B cell (primary cell): ENCODE results near the gene LILRB4. TPM values are rescaled to one million over a fixed set of nuclear protein-coding genes. Genes with fewer than 3 reads are reported as not detected.
"Not testable (repeated sequence)": the region's sequence is repeated elsewhere in the genome, so short reads cannot be mapped to it uniquely, and the experiment has no call there.

Source experiments
- ATAC-seq: fragments of 200-7000 bp; cut with Tn5 transposase; one replicate; pipeline ENCODE4 v1.10.0; 2021; ENCODE audit warnings: low read depth, mild to moderate bottlenecking, moderate number of reproducible peaks, moderate library complexity
- CTCF ChIA-PET: fragments of 350-600 bp; sonication (Branson Sonifier 250); formaldehyde crosslinking; loops from one replicate; lab custom pipeline; 2021; ENCODE audit warnings: antibody characterized with exemption, inconsistent platforms; lab: Charles Lee
- POLR2A ChIA-PET: fragments of 350-600 bp; sonication (Branson Sonifier 250); formaldehyde crosslinking; loops from one replicate; lab custom pipeline; 2021; ENCODE audit warnings: antibody characterized with exemption; lab: Charles Lee
- DNase-seq: peaks from one replicate; pipeline ENCODE4 v3.0.0; 2013
- H2AFZ ChIP-seq: 2 replicates; pipeline ENCODE4 v1.6.1; 2012; ENCODE audit warnings: mild to moderate bottlenecking, low read depth, low read length; ENCODE audit not compliant: insufficient read depth, poor library complexity, severe bottlenecking
- H3K27ac ChIP-seq, 2 donors: 1 replicate in 1 of 2; 2 replicates in 1 of 2; pipeline ENCODE4 v1.5.1; 2012 to 2013; ENCODE audit warnings: low read length in 2 of 2, mild to moderate bottlenecking in 2 of 2, moderate library complexity in 1 of 2
- H3K27me3 ChIP-seq, 4 experiments: fragments of 200-600 bp in 1 of 4; sonication (generic) in 1 of 4; replicated peaks in 1 of 4; 1 replicate in 2 of 4; 2 replicates in 2 of 4; pipeline versions ENCODE4 v1.6.1 to v1.7.0; 2013 to 2016; ENCODE audit warnings: low read length in 3 of 4, mild to moderate bottlenecking in 2 of 4, mixed read lengths in 1 of 4, moderate library complexity in 1 of 4; ENCODE audit not compliant: insufficient read depth in 4 of 4, control insufficient read depth in 3 of 4; ENCODE audit errors: control extremely low read depth in 1 of 4
- H3K36me3 ChIP-seq, 2 experiments: replicated peaks in 1 of 2; 1 replicate in 1 of 2; 2 replicates in 1 of 2; pipeline versions ENCODE4 v1.6.1 to v1.7.1; 2013; ENCODE audit warnings: low read length in 1 of 2; ENCODE audit not compliant: insufficient read depth in 2 of 2, control insufficient read depth in 1 of 2; ENCODE audit errors: control extremely low read depth in 1 of 2, extremely low read depth in 1 of 2
- H3K4me1 ChIP-seq, 2 donors: fragments of 200-600 bp in 1 of 2; sonication (generic) in 1 of 2; 1 replicate in 1 of 2; 2 replicates in 1 of 2; pipeline versions ENCODE4 v1.5.1 to v1.6.1; 2013 to 2017; ENCODE audit warnings: low read length in 2 of 2; ENCODE audit not compliant: control insufficient read depth in 2 of 2, insufficient read depth in 2 of 2
- H3K4me2 ChIP-seq: replicated peaks from 2 replicates; pipeline ENCODE3; 2012; ENCODE audit warnings: mild to moderate bottlenecking, low read depth, low read length; ENCODE audit not compliant: poor library complexity, severe bottlenecking
- H3K4me3 ChIP-seq, 5 experiments: fragments of 200-600 bp in 1 of 5; sonication (generic) in 1 of 5; 1 replicate in 3 of 5; 2 replicates in 2 of 5; pipeline versions ENCODE4 v1.5.1 to v1.7.0; 2011 to 2016; ENCODE audit warnings: low read length in 4 of 5, mild to moderate bottlenecking in 4 of 5, low read depth in 2 of 5, control low read depth in 1 of 5, moderate library complexity in 1 of 5; ENCODE audit not compliant: insufficient read depth in 1 of 5; ENCODE audit errors: control extremely low read depth in 1 of 5, extremely low read depth in 1 of 5
- H3K79me2 ChIP-seq: fragments of 200-600 bp; sonication (generic); one replicate; pipeline ENCODE4 v1.6.0; 2016; ENCODE audit warnings: low read length; ENCODE audit not compliant: control insufficient read depth, insufficient read depth
- H3K9ac ChIP-seq: fragments of 200-600 bp; sonication (generic); 2 replicates; pipeline ENCODE4 v1.6.1; 2017; ENCODE audit warnings: mild to moderate bottlenecking, low read length, moderate library complexity
- H3K9me3 ChIP-seq, 3 donors: one replicate each; pipeline versions ENCODE4 v1.6.1 to v1.7.1; 2013; ENCODE audit warnings: low read length in 2 of 3; ENCODE audit not compliant: control insufficient read depth in 2 of 3, insufficient read depth in 1 of 3; ENCODE audit errors: control extremely low read depth in 1 of 3
- H4K20me1 ChIP-seq: 2 replicates; pipeline ENCODE4 v1.6.0; 2012; ENCODE audit warnings: mild to moderate bottlenecking, low read length; ENCODE audit not compliant: insufficient read depth, control insufficient read depth, poor library complexity, severe bottlenecking
- H3K27ac Mint-ChIP-seq: one replicate; pipeline ENCODE4 v1.8.0; 2021; ENCODE audit warnings: mixed read lengths
- H3K27me3 Mint-ChIP-seq: one replicate; pipeline ENCODE4 v1.8.0; 2021; ENCODE audit warnings: mixed read lengths
- H3K4me1 Mint-ChIP-seq: one replicate; pipeline ENCODE4 v1.8.0; 2021; ENCODE audit warnings: mixed read lengths
- H3K4me3 Mint-ChIP-seq: one replicate; pipeline ENCODE4 v1.8.0; 2021; ENCODE audit warnings: mixed read lengths
- H3K9me3 Mint-ChIP-seq: one replicate; pipeline ENCODE4 v1.8.0; 2022; ENCODE audit warnings: mixed read lengths; ENCODE audit not compliant: insufficient read depth
- CTCF ChIP-seq: fragments of 200-600 bp; IDR thresholded peaks from one replicate; pipeline ENCODE4 v1.8.0; 2022; ENCODE audit warnings: antibody characterized with exemption, mild to moderate bottlenecking
- EZH2 ChIP-seq: IDR thresholded peaks from 2 replicates; pipeline ENCODE4 v1.6.1; 2012; ENCODE audit warnings: borderline replicate concordance, low read depth, mild to moderate bottlenecking, moderate library complexity, low read length; ENCODE audit not compliant: insufficient read depth, poor library complexity, severe bottlenecking
- WGBS: methylation state at CpG from one replicate; pipeline ENCODE4 v1.1.5; 2013; ENCODE audit warnings: missing lambda C conversion rate; ENCODE audit not compliant: insufficient coverage; 5-methylcytosine and 5-hydroxymethylcytosine counted together
- intact Hi-C: fragments of 100-400 bp; cut with micrococcal nuclease; formaldehyde crosslinking; loops from one replicate; pipeline ENCODE4 v1.10.0; 2022
- polyA plus RNA-seq: library from polyadenylated mRNA; depleted of rRNA; stranded (reverse); fragments of >200 nt; gene quantifications from 2 replicates; pipeline ENCODE4 v1.2.3, GENCODE V29; 2012
- total RNA-seq, 2 donors: library from RNA; stranded (reverse); fragments of 120-200 nt in 1 of 2; gene quantifications; 1 replicate in 1 of 2; 2 replicates in 1 of 2; pipeline versions ENCODE4 v1.2.3 to v1.2.4, GENCODE V29; 2013 to 2022

LILRB4 gene
- total and polyA plus RNA-seq, 2 donors (not counting 1 experiment from before 2014, with no cell fraction given): 1.1 to 2.8 TPM

DNA sequence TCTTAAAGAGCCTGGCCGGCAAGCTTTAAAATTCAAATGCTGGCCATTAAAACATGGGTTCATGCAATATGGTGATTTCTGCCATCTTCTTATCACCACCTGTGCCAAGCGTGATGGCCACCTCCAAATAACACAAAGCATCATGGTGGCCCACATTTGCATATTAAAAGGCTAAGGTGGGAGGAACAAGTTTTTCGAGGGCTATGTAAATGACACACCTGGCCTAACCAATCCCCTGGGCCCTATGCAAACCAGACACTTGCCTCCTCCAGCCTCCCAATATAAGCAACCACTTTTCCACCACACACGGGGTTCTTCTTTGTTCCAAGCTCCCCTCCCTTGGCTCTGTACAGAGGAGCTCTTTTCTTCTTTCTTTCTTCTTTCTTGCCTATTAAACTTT, 14.4 kb downstream of the LILRB4 start:
- Histone ChIP-seq H3K4me1 (no peaks in the 10 kb centered on the region), H3K4me3 (no peak overlapping the region), H4K20me1 (no peaks in the 10 kb centered on the region), H3K27ac (no peak overlapping the region), H3K27me3 (peaks cover 0 to 5% (median 0%) of the 10 kb centered on the region in 4 experiments), H3K4me2 (no peak overlapping the region), H3K9me3 (no peaks in the 10 kb centered on the region), H2AFZ (no peak overlapping the region), H3K36me3 (no peaks in the 10 kb centered on the region), H3K9ac (no peak overlapping the region), H3K79me2 (no peaks in the 10 kb centered on the region)
- intact Hi-C loops: no loop called here
- ATAC-seq: no peak
- 42% methylated on average over 1 of the region's 4 CpGs for WGBS
- Mint-ChIP-seq H3K4me1 (no peaks in the 10 kb centered on the region), H3K27me3 (peaks cover 13% of the 10 kb centered on the region), H3K4me3 (no peak overlapping the region), H3K9me3 (no peaks in the 10 kb centered on the region), H3K27ac (no peak overlapping the region)
- no peak for TF ChIP-seq EZH2
- no peak for TF ChIP-seq CTCF
- ChIA-PET POLR2A (interaction anchor here (0.7 kb wide), 1 partner anchor 1180 kb away, joined by 4 read pairs; no protein-coding TSS in a partner anchor), CTCF (interaction anchor here (0.6 to 13.0 kb wide), 7 partner anchors 12 to 321 kb away, joined by 3 to 246 read pairs (median 3); partner anchors contain the start of gene LILRA2)
- no peak for DNase-seq

GRCh38 chr19:54681596-54681995, 18.8 kb downstream of the LILRB4 start:
- POLR2A ChIA-PET, H3K9ac ChIP-seq, H3K4me3 Mint-ChIP-seq, H3K36me3 ChIP-seq, H3K27ac ChIP-seq, intact Hi-C loops, DNase-seq, H3K4me1 Mint-ChIP-seq, H3K79me2 ChIP-seq, H3K9me3 Mint-ChIP-seq, ATAC-seq, H4K20me1 ChIP-seq, H3K4me3 ChIP-seq, H2AFZ ChIP-seq, H3K27ac Mint-ChIP-seq, H3K4me2 ChIP-seq, H3K4me1 ChIP-seq: not testable (repeated sequence)
- peaks cover 26% of the 10 kb centered on the region for H3K27me3 Mint-ChIP-seq
- WGBS: no CpG with 5 or more reads among the region's 12 CpGs
- CTCF ChIA-PET: interaction anchor here (1.4 to 13.0 kb wide), 3 partner anchors 8 to 201 kb away, joined by 7 to 246 read pairs (median 12); no protein-coding TSS in a partner anchor
- peaks cover 0 to 24% (median 6%) of the 10 kb centered on the region in 4 experiments for H3K27me3 ChIP-seq
- peaks cover 0 to 11% (median 2%) of the 10 kb centered on the region in 3 donors for H3K9me3 ChIP-seq
